H1 (cell line): Measurements from ENCODE around the gene STX7. TPM values are rescaled to one million over a fixed set of nuclear protein-coding genes. Genes with fewer than 3 reads are reported as not detected.

Experiments
- EZH2 ChIP-seq: fragments of 200-600 bp; sonication (generic); IDR thresholded peaks from 2 replicates; pipeline ENCODE4 v1.7.1; 2012; ENCODE audit warnings: low read depth, mild to moderate bottlenecking, moderate library complexity, low read length, inconsistent platforms; ENCODE audit not compliant: severe bottlenecking
- KDM5A ChIP-seq: fragments of 200-600 bp; IDR thresholded peaks from 2 replicates; pipeline ENCODE4 v1.7.1; 2012; ENCODE audit warnings: mild to moderate bottlenecking, low read length, inconsistent platforms, mixed read lengths
- polyA plus RNA-seq, 7 experiments: library from polyadenylated mRNA; depleted of rRNA in 3 of 7; stranded (reverse) in 5 of 7; unstranded in 2 of 7; fragments of >200 nt in 5 of 7; fragments of 200-250 nt in 2 of 7; gene quantifications; 1 replicate in 5 of 7; 2 replicates in 1 of 7; 4 replicates in 1 of 7; pipeline versions ENCODE4 v1.2.1 to v1.2.3, GENCODE V29; 2011 to 2013; ENCODE audit warnings: missing spikeins in 2 of 7, mixed read lengths in 2 of 7
- total RNA-seq: library from RNA; stranded (reverse); fragmentation: NEBNext Ultra II Directional; extraction: Animal tissue kit (Norgen Biotek cat#: 25700); gene quantifications from 2 replicates; pipeline ENCODE4 v1.2.1, GENCODE V29; 2021

Gene STX7
- total and polyA plus RNA-seq, 2 of the 8 experiments (the other 6 are each of a cell fraction or from before 2014, with no cell fraction given), result 5.7 to 27.9 TPM

DNA sequence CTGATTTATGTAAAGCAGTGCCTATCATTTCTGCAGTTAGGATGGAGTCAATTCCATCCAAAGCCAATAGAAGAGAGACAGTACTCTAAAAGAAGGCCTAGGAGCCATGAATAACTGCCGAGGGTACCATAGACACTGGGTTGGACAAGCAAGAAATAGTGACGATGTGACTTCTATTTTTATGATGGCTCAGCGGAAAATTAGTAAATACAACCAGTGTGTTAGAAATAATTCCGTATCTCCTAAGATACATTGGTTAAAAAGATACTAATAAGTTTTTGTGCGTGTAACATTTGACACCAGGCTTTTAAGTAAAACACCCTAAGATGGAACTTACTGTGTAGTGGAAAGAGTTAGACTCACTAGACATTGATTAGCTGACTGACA, 66.1 kb downstream of the STX7 start (continued):
- no peak for TF ChIP-seq EZH2
- no peak for TF ChIP-seq KDM5A
